Hepatocyte (in vitro differentiated cells): ENCODE results near the gene FALEC.

Source experiments
- CTCF ChIP-seq: fragments of 200-600 bp; sonication (generic); IDR thresholded peaks from 2 replicates; pipeline ENCODE4 v1.5.1; 2016; ENCODE audit warnings: antibody characterized with exemption, mild to moderate bottlenecking; ENCODE audit not compliant: poor library complexity
- EZH2phosphoT487 ChIP-seq: fragments of 200-600 bp; sonication (generic); IDR thresholded peaks from one replicate; pipeline ENCODE4 v1.6.1; 2018; ENCODE audit warnings: antibody characterized with exemption, mild to moderate bottlenecking, low read depth, moderate library complexity; ENCODE audit not compliant: unreplicated experiment, severe bottlenecking

GRCh38 chr1:150578272-150579109 lies 62.9 kb downstream of the FALEC start:
- TF ChIP-seq CTCF (no peak), EZH2phosphoT487 (no peak)
